WTC11 (cell line): Measurements from ENCODE around the gene NXPH3. TPM values are rescaled to one million over a fixed set of nuclear protein-coding genes. Genes with fewer than 3 reads are reported as not detected.

Experiments used
- ATAC-seq: fragments of 200-7000 bp; cut with Tn5 transposase; 2 replicates; pipeline ENCODE4 v1.10.0; 2021; ENCODE audit warnings: mild to moderate bottlenecking, moderate library complexity
- CTCF ChIA-PET: fragments of 300-600 bp; sonication (Branson Sonifier 250); formaldehyde crosslinking; loops from one replicate; lab custom pipeline; 2021; ENCODE audit warnings: antibody characterized with exemption; lab: Charles Lee
- POLR2A ChIA-PET: fragments of 350-600 bp; sonication (Branson Sonifier 250); formaldehyde crosslinking; loops from one replicate; lab custom pipeline; 2021; ENCODE audit warnings: antibody characterized with exemption; lab: Charles Lee
- DNase-seq: peaks from one replicate; pipeline ENCODE4 v3.0.0; 2021; ENCODE audit warnings: low spot score
- H3K27ac Mint-ChIP-seq: 2 replicates; pipeline ENCODE4 v1.8.0; 2021; ENCODE audit warnings: mixed read lengths
- H3K27me3 Mint-ChIP-seq: 2 replicates; pipeline ENCODE4 v1.8.0; 2021; ENCODE audit warnings: low read depth, mild to moderate bottlenecking, moderate library complexity, mixed read lengths
- H3K36me3 Mint-ChIP-seq: 2 replicates; pipeline ENCODE4 v1.8.0; 2021; ENCODE audit warnings: mixed read lengths
- H3K4me1 Mint-ChIP-seq: 2 replicates; pipeline ENCODE4 v1.8.0; 2022; ENCODE audit warnings: mixed read lengths
- H3K4me3 Mint-ChIP-seq: 2 replicates; pipeline ENCODE4 v1.8.0; 2021; ENCODE audit warnings: mild to moderate bottlenecking, moderate library complexity, mixed read lengths
- H3K9me3 Mint-ChIP-seq: 2 replicates; pipeline ENCODE4 v1.8.0; 2021; ENCODE audit warnings: mixed read lengths
- ATF1 ChIP-seq: sonication (generic); formaldehyde crosslinking; IDR thresholded peaks from 2 replicates; pipeline ENCODE4 v1.8.1; 2023; ENCODE audit warnings: mild to moderate bottlenecking, moderate library complexity, missing genetic modification reagents
- CDX4 ChIP-seq: fragments of 250-450 bp; sonication (Bioruptor Pico); IDR thresholded peaks from 2 replicates; pipeline ENCODE4 v1.9.0; 2021; ENCODE audit warnings: moderate library complexity, mild to moderate bottlenecking, inconsistent platforms, borderline replicate concordance
- CREB1 ChIP-seq: sonication (generic); formaldehyde crosslinking; IDR thresholded peaks from 2 replicates; pipeline ENCODE4 v1.8.0; 2023; ENCODE audit warnings: mild to moderate bottlenecking, missing genetic modification reagents
- ELF4 ChIP-seq: sonication (generic); formaldehyde crosslinking; IDR thresholded peaks from 2 replicates; pipeline ENCODE4 v1.8.1; 2022; ENCODE audit warnings: low read depth, mild to moderate bottlenecking, moderate library complexity, missing genetic modification reagents
- EMX1 ChIP-seq: fragments of 250-450 bp; sonication (Bioruptor Pico); IDR thresholded peaks from 2 replicates; pipeline ENCODE4 v1.8.0; 2021; ENCODE audit warnings: mild to moderate bottlenecking
- ERG ChIP-seq: fragments of 250-450 bp; sonication (Bioruptor Pico); IDR thresholded peaks from 2 replicates; pipeline ENCODE4 v1.8.0; 2021; ENCODE audit warnings: mild to moderate bottlenecking
- GABPB1 ChIP-seq: sonication (generic); formaldehyde crosslinking; IDR thresholded peaks from 2 replicates; pipeline ENCODE4 v1.8.1; 2023; ENCODE audit warnings: mild to moderate bottlenecking, missing genetic modification reagents
- IRF1 ChIP-seq: sonication (generic); formaldehyde crosslinking; IDR thresholded peaks from 2 replicates; pipeline ENCODE4 v1.8.0; 2023; ENCODE audit warnings: missing genetic modification reagents
- IRF2 ChIP-seq: sonication (generic); formaldehyde crosslinking; IDR thresholded peaks from 2 replicates; pipeline ENCODE4 v1.8.0; 2022; ENCODE audit warnings: low read depth, missing genetic modification reagents, borderline replicate concordance
- MYBL2 ChIP-seq: sonication (generic); formaldehyde crosslinking; IDR thresholded peaks from 2 replicates; pipeline ENCODE4 v1.8.1; 2023; ENCODE audit warnings: mild to moderate bottlenecking, moderate library complexity, missing genetic modification reagents
- NFE2L1 ChIP-seq: sonication (generic); formaldehyde crosslinking; IDR thresholded peaks from 2 replicates; pipeline ENCODE4 v1.8.1; 2023; ENCODE audit warnings: missing genetic modification reagents
- NFYB ChIP-seq: sonication (generic); formaldehyde crosslinking; conservative IDR thresholded peaks from 2 replicates; pipeline ENCODE4 v1.8.0; 2022; ENCODE audit warnings: low read depth, missing genetic modification reagents
- NR1H2 ChIP-seq: sonication (generic); formaldehyde crosslinking; IDR thresholded peaks from 2 replicates; pipeline ENCODE4 v1.9.0; 2021; ENCODE audit warnings: mild to moderate bottlenecking, moderate library complexity, missing genetic modification reagents
- NR3C1 ChIP-seq: sonication (generic); formaldehyde crosslinking; conservative IDR thresholded peaks from 2 replicates; pipeline ENCODE4 v1.8.1; 2023; ENCODE audit warnings: low read depth, mild to moderate bottlenecking, missing genetic modification reagents
- RELA ChIP-seq: sonication (generic); formaldehyde crosslinking; IDR thresholded peaks from 2 replicates; pipeline ENCODE4 v1.8.1; 2022; ENCODE audit warnings: missing genetic modification reagents, mild to moderate bottlenecking, borderline replicate concordance
- SMAD4 ChIP-seq: sonication (generic); formaldehyde crosslinking; IDR thresholded peaks from 2 replicates; pipeline ENCODE4 v1.8.0; 2022; ENCODE audit warnings: mild to moderate bottlenecking, missing genetic modification reagents
- SOX15 ChIP-seq: fragments of 250-450 bp; sonication (Bioruptor Pico); IDR thresholded peaks from 2 replicates; pipeline ENCODE4 v1.9.0; 2021; ENCODE audit warnings: mild to moderate bottlenecking
- SP1 ChIP-seq: sonication (generic); formaldehyde crosslinking; conservative IDR thresholded peaks from 2 replicates; pipeline ENCODE4 v1.8.1; 2022; ENCODE audit warnings: missing genetic modification reagents
- TCF7 ChIP-seq: sonication (generic); formaldehyde crosslinking; IDR thresholded peaks from 2 replicates; pipeline ENCODE4 v1.8.0; 2022; ENCODE audit warnings: mild to moderate bottlenecking, low read depth, missing genetic modification reagents, moderate library complexity
- TEAD1 ChIP-seq: sonication (generic); formaldehyde crosslinking; IDR thresholded peaks from 2 replicates; pipeline ENCODE4 v1.8.0; 2022; ENCODE audit warnings: mild to moderate bottlenecking, missing genetic modification reagents
- TP53 ChIP-seq: sonication (generic); formaldehyde crosslinking; IDR thresholded peaks from 2 replicates; pipeline ENCODE4 v1.8.1; 2023; ENCODE audit warnings: mild to moderate bottlenecking, missing genetic modification reagents
- ZNF138 ChIP-seq: sonication (generic); formaldehyde crosslinking; conservative IDR thresholded peaks from 2 replicates; pipeline ENCODE4 v1.8.1; 2022; ENCODE audit warnings: mild to moderate bottlenecking, moderate library complexity, missing genetic modification reagents
- ZNF263 ChIP-seq: sonication (generic); formaldehyde crosslinking; IDR thresholded peaks from 2 replicates; pipeline ENCODE4 v1.8.1; 2022; ENCODE audit warnings: low read depth, mild to moderate bottlenecking, moderate library complexity, missing genetic modification reagents
- total RNA-seq: library from RNA; stranded (reverse); gene quantifications from 3 replicates; pipeline ENCODE4 v1.2.3, GENCODE V29; 2021
- TF ChIP-seq, protein P1 (sequence below): sonication (generic); formaldehyde crosslinking; conservative IDR thresholded peaks from 2 replicates; pipeline ENCODE4 v1.8.1; 2023; ENCODE audit warnings: mild to moderate bottlenecking, low read depth, missing genetic modification reagents, moderate library complexity
- TF ChIP-seq, protein P2 (sequence below): sonication (generic); formaldehyde crosslinking; IDR thresholded peaks from 2 replicates; pipeline ENCODE4 v1.8.1; 2023; ENCODE audit warnings: mild to moderate bottlenecking, moderate library complexity, missing genetic modification reagents

Gene NXPH3
- total RNA-seq, 1 experiment from 2014 or later: 3.4 TPM

- TF ChIP-seq SOX15: no peak
- TF ChIP-seq ATF1 (CRISPR knock-in tag): no peak
- no peak for TF ChIP-seq ELF4 (CRISPR knock-in tag)
- TF ChIP-seq TEAD1 (CRISPR knock-in tag): no peak
- TF ChIP-seq SMAD4 (CRISPR knock-in tag): no peak
- no peak for TF ChIP-seq NR3C1 (CRISPR knock-in tag)
Measured at GRCh38 chr17:49548506-49549310, 27.0 kb upstream of the NXPH3 start (continued).

DNA sequence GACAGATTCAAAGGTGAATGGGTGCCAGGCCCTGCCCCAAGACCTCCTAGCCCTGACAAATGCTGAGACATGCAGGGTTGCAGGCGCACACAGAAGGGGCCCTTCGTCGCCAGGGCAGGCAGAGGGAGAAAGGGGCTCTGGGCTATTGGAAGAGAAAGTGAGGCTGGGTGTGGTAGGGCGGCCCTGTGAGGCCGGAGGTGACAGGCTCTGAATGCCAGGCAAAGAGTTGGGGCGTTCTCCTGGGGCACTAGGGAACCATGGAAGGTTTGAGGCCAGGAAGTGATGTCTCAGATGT is 26.4 kb upstream of the NXPH3 start:
- H3K27ac Mint-ChIP-seq: no peak overlapping the region
- DNase-seq: no peak
- no peak overlapping the region for H3K4me3 Mint-ChIP-seq
- TF ChIP-seq SP1 (no peak), EMX1 (CRISPR knock-in tag) (no peak), MYBL2 (no peak), TCF7 (CRISPR knock-in tag) (no peak), CDX4 (CRISPR knock-in tag) (no peak), ZNF263 (CRISPR knock-in tag) (no peak), NFYB (CRISPR knock-in tag) (no peak), TP53 (CRISPR knock-in tag) (no peak), RELA (no peak), IRF2 (CRISPR knock-in tag) (no peak), IRF1 (CRISPR knock-in tag) (no peak), SOX15 (no peak), ZNF138 (CRISPR knock-in tag) (no peak)
- ATAC-seq: no peak
- H3K36me3 Mint-ChIP-seq: no peaks in the 10 kb centered on the region
- ChIA-PET POLR2A (no interaction called here), CTCF (interaction anchor here (1.2 kb wide), 1 partner anchor 51 kb away, joined by 3 read pairs; no protein-coding TSS in a partner anchor)
- H3K9me3 Mint-ChIP-seq: peaks cover under 1% of the 10 kb centered on the region
- peaks cover 5% of the 10 kb centered on the region; the same call in 1 of the 2 replicates for H3K27me3 Mint-ChIP-seq
- peaks cover 25% of the 10 kb centered on the region for H3K4me1 Mint-ChIP-seq

DNA sequence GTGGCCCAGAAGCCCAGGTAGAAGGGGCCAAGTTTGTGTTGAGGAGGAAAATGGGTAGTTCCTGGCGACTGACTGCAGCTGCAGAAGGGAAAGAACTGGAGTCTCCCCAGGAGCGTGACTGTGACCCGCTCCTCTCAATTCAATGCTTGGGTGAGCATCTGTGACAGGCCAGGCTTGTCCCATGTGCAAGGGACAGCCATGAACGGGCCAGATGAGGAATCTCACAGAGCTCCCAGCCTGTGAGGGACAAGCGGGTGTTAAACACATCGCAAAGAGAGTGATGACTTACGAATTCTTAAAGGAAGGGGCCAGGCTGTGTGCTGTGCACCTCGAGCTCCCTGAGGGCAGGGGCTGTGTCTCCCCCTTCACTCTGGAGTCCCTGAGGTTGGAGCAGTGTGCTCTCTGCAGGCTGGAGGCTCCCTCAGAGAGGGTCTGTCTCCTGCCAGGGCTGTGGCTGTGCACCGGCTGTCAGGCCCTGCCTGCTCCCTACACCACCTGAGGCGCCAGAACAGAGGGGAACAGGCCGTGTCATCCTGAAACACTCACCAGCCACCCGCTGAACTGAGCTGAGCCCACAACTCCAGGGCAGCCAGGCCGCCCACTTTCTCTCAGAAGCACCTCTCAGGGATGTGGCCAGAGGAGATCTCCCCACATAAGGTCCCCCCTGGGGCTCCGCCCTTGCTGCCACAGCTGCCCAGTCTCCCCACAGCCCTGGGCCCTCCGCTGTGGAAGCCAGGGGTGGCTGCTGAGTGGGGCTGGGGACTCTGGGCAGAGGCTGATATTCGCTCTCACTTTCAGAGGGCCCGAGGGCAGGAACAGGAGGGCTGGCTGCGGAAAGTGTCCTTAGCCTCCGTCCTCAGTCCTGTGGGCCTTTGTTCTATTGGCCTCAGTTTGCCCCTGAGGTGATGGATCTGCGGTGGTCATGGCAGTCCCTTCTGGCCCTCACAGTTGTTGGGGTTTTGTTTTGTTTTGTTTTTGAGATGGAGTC is 25.7 kb upstream of the NXPH3 start:
- CTCF ChIA-PET: interaction anchor here (0.7 to 1.9 kb wide), 5 partner anchors 52 to 142 kb away, joined by 3 to 5 read pairs (median 4); no protein-coding TSS in a partner anchor
- Mint-ChIP-seq H3K4me3 (no peak overlapping the region), H3K4me1 (peaks cover 23% of the 10 kb centered on the region), H3K9me3 (no peaks in the 10 kb centered on the region), H3K27me3 (peaks cover 5% of the 10 kb centered on the region; the same call in 1 of the 2 replicates), H3K27ac (no peak overlapping the region), H3K36me3 (no peaks in the 10 kb centered on the region)
- ATAC-seq (no peak), DNase-seq (no peak)
- POLR2A ChIA-PET: no interaction called here
- TF ChIP-seq NFE2L1 (no peak), CREB1 (CRISPR knock-in tag) (no peak), NR1H2 (CRISPR knock-in tag) (no peak), ATF1 (CRISPR knock-in tag) (no peak), ERG (CRISPR knock-in tag) (no peak), TEAD1 (CRISPR knock-in tag) (no peak), GABPB1 (CRISPR knock-in tag) (no peak)
- TF ChIP-seq, protein P1, sequence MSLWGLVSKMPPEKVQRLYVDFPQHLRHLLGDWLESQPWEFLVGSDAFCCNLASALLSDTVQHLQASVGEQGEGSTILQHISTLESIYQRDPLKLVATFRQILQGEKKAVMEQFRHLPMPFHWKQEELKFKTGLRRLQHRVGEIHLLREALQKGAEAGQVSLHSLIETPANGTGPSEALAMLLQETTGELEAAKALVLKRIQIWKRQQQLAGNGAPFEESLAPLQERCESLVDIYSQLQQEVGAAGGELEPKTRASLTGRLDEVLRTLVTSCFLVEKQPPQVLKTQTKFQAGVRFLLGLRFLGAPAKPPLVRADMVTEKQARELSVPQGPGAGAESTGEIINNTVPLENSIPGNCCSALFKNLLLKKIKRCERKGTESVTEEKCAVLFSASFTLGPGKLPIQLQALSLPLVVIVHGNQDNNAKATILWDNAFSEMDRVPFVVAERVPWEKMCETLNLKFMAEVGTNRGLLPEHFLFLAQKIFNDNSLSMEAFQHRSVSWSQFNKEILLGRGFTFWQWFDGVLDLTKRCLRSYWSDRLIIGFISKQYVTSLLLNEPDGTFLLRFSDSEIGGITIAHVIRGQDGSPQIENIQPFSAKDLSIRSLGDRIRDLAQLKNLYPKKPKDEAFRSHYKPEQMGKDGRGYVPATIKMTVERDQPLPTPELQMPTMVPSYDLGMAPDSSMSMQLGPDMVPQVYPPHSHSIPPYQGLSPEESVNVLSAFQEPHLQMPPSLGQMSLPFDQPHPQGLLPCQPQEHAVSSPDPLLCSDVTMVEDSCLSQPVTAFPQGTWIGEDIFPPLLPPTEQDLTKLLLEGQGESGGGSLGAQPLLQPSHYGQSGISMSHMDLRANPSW (CRISPR knock-in tag): no peak
- TF ChIP-seq, protein P2, sequence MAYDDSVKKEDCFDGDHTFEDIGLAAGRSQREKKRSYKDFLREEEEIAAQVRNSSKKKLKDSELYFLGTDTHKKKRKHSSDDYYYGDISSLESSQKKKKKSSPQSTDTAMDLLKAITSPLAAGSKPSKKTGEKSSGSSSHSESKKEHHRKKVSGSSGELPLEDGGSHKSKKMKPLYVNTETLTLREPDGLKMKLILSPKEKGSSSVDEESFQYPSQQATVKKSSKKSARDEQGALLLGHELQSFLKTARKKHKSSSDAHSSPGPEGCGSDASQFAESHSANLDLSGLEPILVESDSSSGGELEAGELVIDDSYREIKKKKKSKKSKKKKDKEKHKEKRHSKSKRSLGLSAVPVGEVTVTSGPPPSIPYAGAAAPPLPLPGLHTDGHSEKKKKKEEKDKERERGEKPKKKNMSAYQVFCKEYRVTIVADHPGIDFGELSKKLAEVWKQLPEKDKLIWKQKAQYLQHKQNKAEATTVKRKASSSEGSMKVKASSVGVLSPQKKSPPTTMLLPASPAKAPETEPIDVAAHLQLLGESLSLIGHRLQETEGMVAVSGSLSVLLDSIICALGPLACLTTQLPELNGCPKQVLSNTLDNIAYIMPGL (CRISPR knock-in tag): no peak
